ENCODE data around the gene SLC27A5.
A peak's percentile ranks its signal among the peaks of the same experiment; 100 is the strongest.
"Not testable (repeated sequence)": the region's sequence is repeated elsewhere in the genome, so short reads cannot be mapped to it uniquely, and the experiment has no call there.

Gene SLC27A5

GRCh38 chr19:58507602-58508223, 4.1 kb downstream of the SLC27A5 start:
- DNase-seq (ENCODE audit: low read depth, low spot score); H3K4me3 ChIP-seq (ENCODE audit: low read length): not testable (repeated sequence)

GRCh38 chr19:58500242-58500641, 11.6 kb downstream of the SLC27A5 start:
- H3K4me3 ChIP-seq (ENCODE audit: low read length), result peak overlapping the region; percentile 92
- no peak for DNase-seq (ENCODE audit: low read depth, low spot score)

GRCh38 chr19:58499021-58499927, 12.5 kb downstream of the SLC27A5 start:
- H3K4me3 ChIP-seq (ENCODE audit: low read length), result peak overlapping the region; percentile 92
- peak; percentile 96 for DNase-seq (ENCODE audit: low read depth, low spot score)

- H3K4me3 ChIP-seq (ENCODE audit: low read length), result peak overlapping the region; percentile 92
- no peak for DNase-seq (ENCODE audit: low read depth, low spot score)
These were observed 13.3 kb downstream of the SLC27A5 start for GRCh38 chr19:58498316-58499020.

- H3K4me3 ChIP-seq (ENCODE audit: low read length), result peak overlapping the region; percentile 92
- no peak for DNase-seq (ENCODE audit: low read depth, low spot score)
These were observed 14.1 kb downstream of the SLC27A5 start for GRCh38 chr19:58497634-58498170.

- H3K4me3 ChIP-seq (ENCODE audit: low read length), result no peak overlapping the region
- DNase-seq (ENCODE audit: low read depth, low spot score), result no peak
These were observed 19.5 kb downstream of the SLC27A5 start for GRCh38 chr19:58492265-58492664.

- no peak for DNase-seq (ENCODE audit: low read depth, low spot score)
- H3K4me3 ChIP-seq (ENCODE audit: low read length), result no peak overlapping the region
These were observed 20.4 kb downstream of the SLC27A5 start for GRCh38 chr19:58491393-58491792.

- H3K4me3 ChIP-seq (ENCODE audit: low read length); DNase-seq (ENCODE audit: low read depth, low spot score): not testable (repeated sequence)
These were observed 27.4 kb downstream of the SLC27A5 start for GRCh38 chr19:58484349-58484748.

GRCh38 chr19:58483776-58484175, 28.0 kb downstream of the SLC27A5 start:
- no peak overlapping the region for H3K4me3 ChIP-seq (ENCODE audit: low read length)
- DNase-seq (ENCODE audit: low read depth, low spot score), result no peak

- peak overlapping the region; percentile 11 for H3K4me3 ChIP-seq (ENCODE audit: low read length)
- peak; percentile 65 for DNase-seq (ENCODE audit: low read depth, low spot score)
These were observed 29.4 kb downstream of the SLC27A5 start for GRCh38 chr19:58482372-58482771.

- no peak for DNase-seq (ENCODE audit: low read depth, low spot score)
- H3K4me3 ChIP-seq (ENCODE audit: low read length), result no peak overlapping the region
These were observed 31.0 kb downstream of the SLC27A5 start for GRCh38 chr19:58480831-58481230.

GRCh38 chr19:58480481-58480830, 31.3 kb downstream of the SLC27A5 start:
- DNase-seq (ENCODE audit: low read depth, low spot score), result no peak
- no peak overlapping the region for H3K4me3 ChIP-seq (ENCODE audit: low read length)

- no peak for DNase-seq (ENCODE audit: low read depth, low spot score)
- H3K4me3 ChIP-seq (ENCODE audit: low read length), result no peak overlapping the region
These were observed 31.9 kb downstream of the SLC27A5 start for GRCh38 chr19:58479736-58480480.

- DNase-seq (ENCODE audit: low read depth, low spot score), result no peak
- no peak overlapping the region for H3K4me3 ChIP-seq (ENCODE audit: low read length)
These were observed 32.5 kb downstream of the SLC27A5 start for GRCh38 chr19:58479303-58479702.

GRCh38 chr19:58477871-58478270, 33.9 kb downstream of the SLC27A5 start:
- H3K4me3 ChIP-seq (ENCODE audit: low read length), result no peak overlapping the region
- DNase-seq (ENCODE audit: low read depth, low spot score), result no peak

GRCh38 chr19:58477130-58477529, 34.7 kb downstream of the SLC27A5 start:
- no peak for DNase-seq (ENCODE audit: low read depth, low spot score)
- H3K4me3 ChIP-seq (ENCODE audit: low read length), result peak overlapping the region; percentile 83

GRCh38 chr19:58476498-58477015, 35.2 kb downstream of the SLC27A5 start:
- DNase-seq (ENCODE audit: low read depth, low spot score), result no peak
- peak overlapping the region; percentile 83 for H3K4me3 ChIP-seq (ENCODE audit: low read length)

- peak within 1 kb of the TSS; percentile 83 for H3K4me3 ChIP-seq (ENCODE audit: low read length)
- peak; percentile 99 for DNase-seq (ENCODE audit: low read depth, low spot score)
These were observed 35.9 kb downstream of the SLC27A5 start, which contains the start of gene ZNF446 for GRCh38 chr19:58475714-58476497. ZNF446 (plus strand) TSS chr19:58476352; CDS start chr19:58477219, 867 bp downstream.
